ENCODE measurements around the gene CD164. TPM values are rescaled to one million over a fixed set of nuclear protein-coding genes. Genes with fewer than 3 reads are reported as not detected.

Gene CD164
- polyA plus RNA-seq, 1 of the 3 experiments (the other 2 are of a cell fraction), result 83.4 TPM

DNA sequence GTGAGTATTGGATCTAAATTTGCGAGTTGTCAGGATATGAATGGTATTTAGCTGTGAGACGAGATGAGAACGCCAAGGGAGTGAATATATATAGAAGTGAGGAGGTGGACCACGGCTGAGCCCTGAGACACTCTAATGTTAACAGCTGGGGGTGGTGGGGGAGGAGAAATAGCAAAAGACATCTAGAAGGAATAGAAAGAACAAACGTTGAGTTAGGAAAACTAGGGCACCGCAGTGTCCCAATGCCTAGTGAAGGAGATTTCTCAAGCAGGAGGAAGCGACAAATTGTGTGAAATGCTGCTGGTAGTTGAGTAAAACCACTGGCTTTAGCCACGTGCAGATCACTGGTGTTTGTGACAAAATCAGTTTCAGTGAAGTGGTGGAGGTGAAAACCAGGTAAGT is 56.9 kb downstream of the CD164 start:
- H2AFZ ChIP-seq (ENCODE audit: low read depth), result no peak overlapping the region
- no peaks in the 10 kb centered on the region for H3K27me3 ChIP-seq (ENCODE audit: insufficient read depth)
- ChIA-PET POLR2A (no interaction called here), CTCF (no interaction called here)
- 60% methylated on average over 8 of the region's 8 CpGs for WGBS (ENCODE audit: low lambda C conversion rate)
- TF ChIP-seq, protein P1, sequence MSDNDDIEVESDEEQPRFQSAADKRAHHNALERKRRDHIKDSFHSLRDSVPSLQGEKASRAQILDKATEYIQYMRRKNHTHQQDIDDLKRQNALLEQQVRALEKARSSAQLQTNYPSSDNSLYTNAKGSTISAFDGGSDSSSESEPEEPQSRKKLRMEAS (IDR thresholded peaks at IDR 0.05; ENCODE audit: low read depth), result no peak
- TF ChIP-seq, protein P2, sequence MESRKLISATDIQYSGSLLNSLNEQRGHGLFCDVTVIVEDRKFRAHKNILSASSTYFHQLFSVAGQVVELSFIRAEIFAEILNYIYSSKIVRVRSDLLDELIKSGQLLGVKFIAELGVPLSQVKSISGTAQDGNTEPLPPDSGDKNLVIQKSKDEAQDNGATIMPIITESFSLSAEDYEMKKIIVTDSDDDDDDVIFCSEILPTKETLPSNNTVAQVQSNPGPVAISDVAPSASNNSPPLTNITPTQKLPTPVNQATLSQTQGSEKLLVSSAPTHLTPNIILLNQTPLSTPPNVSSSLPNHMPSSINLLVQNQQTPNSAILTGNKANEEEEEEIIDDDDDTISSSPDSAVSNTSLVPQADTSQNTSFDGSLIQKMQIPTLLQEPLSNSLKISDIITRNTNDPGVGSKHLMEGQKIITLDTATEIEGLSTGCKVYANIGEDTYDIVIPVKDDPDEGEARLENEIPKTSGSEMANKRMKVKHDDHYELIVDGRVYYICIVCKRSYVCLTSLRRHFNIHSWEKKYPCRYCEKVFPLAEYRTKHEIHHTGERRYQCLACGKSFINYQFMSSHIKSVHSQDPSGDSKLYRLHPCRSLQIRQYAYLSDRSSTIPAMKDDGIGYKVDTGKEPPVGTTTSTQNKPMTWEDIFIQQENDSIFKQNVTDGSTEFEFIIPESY (IDR thresholded peaks at IDR 0.05; ENCODE audit: borderline replicate concordance, low read depth), result no peak
- TF ChIP-seq EZH2phosphoT487 (IDR thresholded peaks at IDR 0.05; ENCODE audit: borderline replicate concordance, low read depth), result no peak
- no peak for TF ChIP-seq FOSL2 (IDR thresholded peaks at IDR 0.05; ENCODE audit: borderline replicate concordance, low read depth)
- no peak for TF ChIP-seq MXI1 (IDR thresholded peaks at IDR 0.05; ENCODE audit: low read depth, low read length)
- TF ChIP-seq, protein P3, sequence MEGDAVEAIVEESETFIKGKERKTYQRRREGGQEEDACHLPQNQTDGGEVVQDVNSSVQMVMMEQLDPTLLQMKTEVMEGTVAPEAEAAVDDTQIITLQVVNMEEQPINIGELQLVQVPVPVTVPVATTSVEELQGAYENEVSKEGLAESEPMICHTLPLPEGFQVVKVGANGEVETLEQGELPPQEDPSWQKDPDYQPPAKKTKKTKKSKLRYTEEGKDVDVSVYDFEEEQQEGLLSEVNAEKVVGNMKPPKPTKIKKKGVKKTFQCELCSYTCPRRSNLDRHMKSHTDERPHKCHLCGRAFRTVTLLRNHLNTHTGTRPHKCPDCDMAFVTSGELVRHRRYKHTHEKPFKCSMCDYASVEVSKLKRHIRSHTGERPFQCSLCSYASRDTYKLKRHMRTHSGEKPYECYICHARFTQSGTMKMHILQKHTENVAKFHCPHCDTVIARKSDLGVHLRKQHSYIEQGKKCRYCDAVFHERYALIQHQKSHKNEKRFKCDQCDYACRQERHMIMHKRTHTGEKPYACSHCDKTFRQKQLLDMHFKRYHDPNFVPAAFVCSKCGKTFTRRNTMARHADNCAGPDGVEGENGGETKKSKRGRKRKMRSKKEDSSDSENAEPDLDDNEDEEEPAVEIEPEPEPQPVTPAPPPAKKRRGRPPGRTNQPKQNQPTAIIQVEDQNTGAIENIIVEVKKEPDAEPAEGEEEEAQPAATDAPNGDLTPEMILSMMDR (IDR thresholded peaks at IDR 0.05), result no peak
- TF ChIP-seq, protein P4, sequence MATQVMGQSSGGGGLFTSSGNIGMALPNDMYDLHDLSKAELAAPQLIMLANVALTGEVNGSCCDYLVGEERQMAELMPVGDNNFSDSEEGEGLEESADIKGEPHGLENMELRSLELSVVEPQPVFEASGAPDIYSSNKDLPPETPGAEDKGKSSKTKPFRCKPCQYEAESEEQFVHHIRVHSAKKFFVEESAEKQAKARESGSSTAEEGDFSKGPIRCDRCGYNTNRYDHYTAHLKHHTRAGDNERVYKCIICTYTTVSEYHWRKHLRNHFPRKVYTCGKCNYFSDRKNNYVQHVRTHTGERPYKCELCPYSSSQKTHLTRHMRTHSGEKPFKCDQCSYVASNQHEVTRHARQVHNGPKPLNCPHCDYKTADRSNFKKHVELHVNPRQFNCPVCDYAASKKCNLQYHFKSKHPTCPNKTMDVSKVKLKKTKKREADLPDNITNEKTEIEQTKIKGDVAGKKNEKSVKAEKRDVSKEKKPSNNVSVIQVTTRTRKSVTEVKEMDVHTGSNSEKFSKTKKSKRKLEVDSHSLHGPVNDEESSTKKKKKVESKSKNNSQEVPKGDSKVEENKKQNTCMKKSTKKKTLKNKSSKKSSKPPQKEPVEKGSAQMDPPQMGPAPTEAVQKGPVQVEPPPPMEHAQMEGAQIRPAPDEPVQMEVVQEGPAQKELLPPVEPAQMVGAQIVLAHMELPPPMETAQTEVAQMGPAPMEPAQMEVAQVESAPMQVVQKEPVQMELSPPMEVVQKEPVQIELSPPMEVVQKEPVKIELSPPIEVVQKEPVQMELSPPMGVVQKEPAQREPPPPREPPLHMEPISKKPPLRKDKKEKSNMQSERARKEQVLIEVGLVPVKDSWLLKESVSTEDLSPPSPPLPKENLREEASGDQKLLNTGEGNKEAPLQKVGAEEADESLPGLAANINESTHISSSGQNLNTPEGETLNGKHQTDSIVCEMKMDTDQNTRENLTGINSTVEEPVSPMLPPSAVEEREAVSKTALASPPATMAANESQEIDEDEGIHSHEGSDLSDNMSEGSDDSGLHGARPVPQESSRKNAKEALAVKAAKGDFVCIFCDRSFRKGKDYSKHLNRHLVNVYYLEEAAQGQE (IDR thresholded peaks at IDR 0.05; ENCODE audit: low read depth, low read length), result no peak
- no peak overlapping the region for H3K4me2 ChIP-seq
- no peaks in the 10 kb centered on the region for H3K9me2 ChIP-seq
- no peak overlapping the region for H3K27ac ChIP-seq (ENCODE audit: low read depth in 2 of 2, low read length in 1 of 2)
- H4K20me1 ChIP-seq (ENCODE audit: insufficient read depth), result no peaks in the 10 kb centered on the region
- H3K36me3 ChIP-seq (replicated peaks in 1 of 2; ENCODE audit: control insufficient read depth in 1 of 2, insufficient read depth in 2 of 2, low read length in 1 of 2), result no peaks in the 10 kb centered on the region
- no peaks in the 10 kb centered on the region for H3K9me3 ChIP-seq
- no peaks in the 10 kb centered on the region for H3F3A ChIP-seq (replicated peaks; ENCODE audit: insufficient read depth)
- H3K9ac ChIP-seq, result no peak overlapping the region
- H3K79me2 ChIP-seq (ENCODE audit: insufficient read depth), result no peaks in the 10 kb centered on the region
- H3K4me1 ChIP-seq (ENCODE audit: control insufficient read depth in 1 of 2, insufficient read depth in 2 of 2, low read depth in 1 of 2, low read length in 1 of 2), result no peaks in the 10 kb centered on the region
- no peak for DNase-seq
- H3K4me3 ChIP-seq (ENCODE audit: low read depth in 2 of 2, low read length in 1 of 2), result no peak overlapping the region

DNA sequence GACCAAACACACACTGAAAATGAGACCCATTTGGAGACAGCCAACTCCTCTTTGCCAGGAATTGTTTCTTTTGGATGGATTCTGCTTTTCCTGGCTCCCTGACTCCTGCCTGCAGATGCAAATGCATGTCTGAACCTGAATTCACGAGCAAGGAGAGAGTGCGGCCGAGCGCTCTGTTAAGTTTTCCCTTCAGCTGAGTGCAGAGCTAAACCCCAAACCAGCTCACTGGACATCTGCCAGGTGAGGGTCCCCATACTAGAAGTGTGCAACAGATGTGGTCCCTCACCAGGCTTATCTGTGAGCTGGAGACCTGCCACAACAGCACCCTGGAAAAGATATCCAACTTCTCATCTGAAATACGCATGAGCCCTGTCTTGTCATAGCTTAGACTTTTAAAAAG is 59.0 kb downstream of the CD164 start:
- H4K20me1 ChIP-seq (ENCODE audit: insufficient read depth), result no peaks in the 10 kb centered on the region
- CTCF ChIA-PET, result interaction anchor here (1.3 kb wide), 1 partner anchor 135 kb away, joined by 4 read pairs; no protein-coding TSS in a partner anchor
- H3K4me1 ChIP-seq (ENCODE audit: control insufficient read depth in 1 of 2, insufficient read depth in 2 of 2, low read depth in 1 of 2, low read length in 1 of 2), result no peaks in the 10 kb centered on the region; a peak in 1 of 4 replicates
- 93% methylated on average over 5 of the region's 5 CpGs for WGBS (ENCODE audit: low lambda C conversion rate)
- H3K36me3 ChIP-seq (replicated peaks in 1 of 2; ENCODE audit: control insufficient read depth in 1 of 2, insufficient read depth in 2 of 2, low read length in 1 of 2), result no peaks in the 10 kb centered on the region
- H3K27me3 ChIP-seq (ENCODE audit: insufficient read depth), result no peaks in the 10 kb centered on the region
- DNase-seq, result no peak
- no peaks in the 10 kb centered on the region for H3K79me2 ChIP-seq (ENCODE audit: insufficient read depth)
- H2AFZ ChIP-seq (ENCODE audit: low read depth), result no peak overlapping the region
- no peak overlapping the region for H3K9ac ChIP-seq
- no peak overlapping the region for H3K4me2 ChIP-seq
- H3F3A ChIP-seq (replicated peaks; ENCODE audit: insufficient read depth), result no peaks in the 10 kb centered on the region
- POLR2A ChIA-PET, result no interaction called here
- H3K27ac ChIP-seq (ENCODE audit: low read depth in 2 of 2, low read length in 1 of 2), result no peak overlapping the region
- H3K9me2 ChIP-seq, result no peaks in the 10 kb centered on the region
- no peak overlapping the region for H3K4me3 ChIP-seq (ENCODE audit: low read depth in 2 of 2, low read length in 1 of 2)
- TF ChIP-seq TCF12 (IDR thresholded peaks at IDR 0.05) (no peak), CHD2 (IDR thresholded peaks at IDR 0.05; ENCODE audit: low read length, partially characterized antibody) (no peak), MEF2A (IDR thresholded peaks at IDR 0.05; ENCODE audit: borderline replicate concordance, low read depth) (no peak), NFIC (IDR thresholded peaks at IDR 0.05; ENCODE audit: borderline replicate concordance) (no peak), ELF1 (IDR thresholded peaks at IDR 0.05) (no peak), RFX5 (IDR thresholded peaks at IDR 0.05; ENCODE audit: low read length) (no peak), RAD21 (IDR thresholded peaks at IDR 0.05; ENCODE audit: low read length) (no peak)
- TF ChIP-seq, protein P1 (IDR thresholded peaks at IDR 0.05; ENCODE audit: low read depth), result no peak
- no peaks in the 10 kb centered on the region for H3K9me3 ChIP-seq
